ENCODE measurements around the gene ANKRD66. TPM values are rescaled to one million over a fixed set of nuclear protein-coding genes. Genes with fewer than 3 reads are reported as not detected.
A peak's percentile ranks its signal among the peaks of the same experiment; 100 is the strongest.

The ANKRD66 gene
- polyA plus RNA-seq, 1 donor = not detected

DNA sequence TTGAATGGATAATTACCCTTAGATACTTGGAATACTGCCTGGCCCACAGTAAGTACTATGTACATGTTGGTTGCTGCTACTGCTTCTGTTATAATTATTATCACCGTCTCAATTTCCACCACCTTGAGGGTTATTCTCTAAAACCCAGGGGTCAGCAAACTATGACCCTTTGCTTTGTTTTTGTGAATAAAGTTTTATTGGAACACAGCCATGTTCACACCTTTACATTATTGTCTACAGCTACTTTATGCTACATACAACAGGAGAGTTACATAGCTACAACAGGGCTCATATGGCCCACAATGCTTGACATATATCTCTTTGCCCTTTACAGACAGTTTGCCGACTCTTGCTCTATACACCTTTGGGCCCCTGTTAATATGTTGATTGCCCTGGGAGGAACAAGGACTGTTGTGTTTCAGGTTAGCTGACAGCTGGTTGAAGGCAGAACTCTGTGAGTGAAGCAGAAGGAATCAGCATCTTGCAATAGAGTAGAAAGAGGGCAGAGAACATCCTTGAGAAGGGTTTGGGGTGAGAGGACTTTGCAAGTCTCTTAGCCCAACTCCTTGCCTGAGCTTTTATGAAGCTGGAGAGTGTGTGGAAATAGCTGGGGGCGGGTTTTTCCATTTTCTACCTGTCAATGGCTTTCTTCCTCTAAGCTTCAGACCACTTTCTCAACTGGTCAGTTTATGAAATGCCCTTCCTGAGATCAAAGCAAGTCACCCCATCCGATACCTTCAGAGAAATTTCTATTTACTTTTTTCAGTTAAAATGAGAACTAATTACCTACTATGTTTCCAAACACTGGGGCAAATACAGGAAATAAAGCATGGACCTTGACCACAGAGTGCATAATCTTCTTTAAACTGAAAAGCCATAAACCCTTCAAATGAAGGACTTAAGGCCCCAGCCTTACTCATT is 43.0 kb downstream of the ANKRD66 start:
- peak; percentile 81 to 94 for DNase-seq
- no peaks in the 10 kb centered on the region for H3K36me3 ChIP-seq (ENCODE audit: control insufficient read depth, insufficient read depth, low read length)
- H3K9me3 ChIP-seq (ENCODE audit: control insufficient read depth, low read depth, low read length) = no peaks in the 10 kb centered on the region
- H3K4me3 ChIP-seq (ENCODE audit: low read length) = no peak overlapping the region
- H3K27ac ChIP-seq (ENCODE audit: low read length) = peak overlapping the region; percentile 54
- no peaks in the 10 kb centered on the region for H3K27me3 ChIP-seq (ENCODE audit: control insufficient read depth, insufficient read depth, low read length)
- peaks cover 39% of the 10 kb centered on the region for H3K4me1 ChIP-seq (ENCODE audit: control insufficient read depth, insufficient read depth, low read length)
- WGBS (ENCODE audit: insufficient coverage, low lambda C conversion rate) = no CpG with 5 or more reads among the region's 4 CpGs

DNA sequence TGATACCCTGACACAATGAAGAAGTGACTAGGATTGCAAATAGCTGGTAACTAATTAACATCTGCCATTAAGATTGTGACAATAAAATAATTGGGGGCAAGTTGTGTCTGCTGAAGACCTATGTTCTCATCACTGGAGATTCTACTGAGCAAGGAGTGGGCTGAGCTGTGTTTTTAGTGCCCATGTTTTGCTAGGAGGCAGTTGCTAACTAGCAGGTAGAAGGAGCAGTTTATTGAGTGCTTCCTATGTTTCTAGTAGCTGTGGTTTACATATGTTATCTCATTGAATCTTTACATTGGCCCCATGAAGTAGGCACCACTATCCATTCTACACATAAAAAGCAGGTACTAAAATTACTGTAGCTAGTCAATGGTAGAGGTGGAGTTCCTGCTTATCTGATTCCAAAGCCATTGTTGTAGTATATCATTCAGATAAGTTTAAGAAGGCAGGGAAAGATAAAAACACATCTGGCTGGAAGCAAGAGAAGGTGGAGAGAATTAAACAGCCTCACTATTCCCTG is 43.7 kb downstream of the ANKRD66 start:
- Histone ChIP-seq H3K9me3 (ENCODE audit: control insufficient read depth, low read depth, low read length) (no peaks in the 10 kb centered on the region), H3K4me1 (ENCODE audit: control insufficient read depth, insufficient read depth, low read length) (peaks cover 41% of the 10 kb centered on the region), H3K36me3 (ENCODE audit: control insufficient read depth, insufficient read depth, low read length) (no peaks in the 10 kb centered on the region), H3K27ac (ENCODE audit: low read length) (peak overlapping the region; percentile 54), H3K27me3 (ENCODE audit: control insufficient read depth, insufficient read depth, low read length) (no peaks in the 10 kb centered on the region), H3K4me3 (ENCODE audit: low read length) (no peak overlapping the region)
- DNase-seq = no peak

DNA sequence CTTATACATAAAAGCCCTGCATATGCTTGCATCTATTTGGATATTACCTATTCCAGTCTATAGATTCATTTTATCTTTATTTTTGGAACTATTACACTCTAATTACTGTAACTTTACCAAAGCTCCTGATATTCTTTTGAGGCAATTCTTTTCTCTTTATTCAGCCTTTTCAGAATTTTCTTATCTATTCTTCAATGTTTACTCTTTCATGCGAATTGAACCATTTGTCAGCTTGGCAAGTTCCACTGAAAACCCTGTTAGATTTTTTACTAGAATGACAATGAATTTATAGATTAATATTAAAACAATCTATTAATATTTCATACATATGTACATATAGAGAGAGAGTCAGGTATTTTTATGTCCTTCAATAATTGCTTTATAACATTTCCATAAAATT is 45.9 kb downstream of the ANKRD66 start:
- Histone ChIP-seq H3K27ac (ENCODE audit: low read length) (no peak overlapping the region), H3K4me3 (ENCODE audit: low read length) (no peak overlapping the region)
- WGBS (ENCODE audit: insufficient coverage, low lambda C conversion rate) = 0% methylated on average over 1 of the region's 1 CpG

DNA sequence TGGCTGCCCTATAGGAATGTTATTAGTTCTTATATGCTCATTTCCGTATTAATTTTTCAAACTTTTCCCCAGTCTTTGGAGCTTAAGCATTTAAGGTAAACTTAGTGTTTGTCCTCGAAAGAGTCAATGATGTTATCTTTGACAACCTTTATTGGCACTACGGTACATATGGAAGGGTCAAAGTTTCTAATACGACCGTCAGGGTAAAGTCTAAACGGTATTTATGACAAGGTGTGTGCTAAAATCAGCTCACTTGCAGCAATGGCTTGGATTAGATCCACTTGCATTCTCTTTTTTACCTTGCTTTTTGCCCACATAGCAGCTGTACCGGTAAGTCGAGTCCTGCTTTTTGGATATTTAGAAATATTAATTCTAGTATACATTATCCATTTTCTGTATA is 46.4 kb downstream of the ANKRD66 start, which contains the start of gene MEP1A:
Gene MEP1A (plus strand): TSS at position 252 of the 400 bp plus-strand sequence. CDS start 10 bp downstream, at position 262.
- peak; percentile 70 to 85 for DNase-seq
- no peaks in the 10 kb centered on the region for H3K9me3 ChIP-seq (ENCODE audit: control insufficient read depth, low read depth, low read length)
- H3K4me3 ChIP-seq (ENCODE audit: low read length) = peak within 1 kb of the TSS; percentile 70
- H3K4me1 ChIP-seq (ENCODE audit: control insufficient read depth, insufficient read depth, low read length) = peaks cover 31% of the 10 kb centered on the region
- 17% methylated on average over 7 of the region's 8 CpGs for WGBS (ENCODE audit: insufficient coverage, low lambda C conversion rate)
- peaks cover 4% of the 10 kb centered on the region for H3K36me3 ChIP-seq (ENCODE audit: control insufficient read depth, insufficient read depth, low read length)
- H3K27me3 ChIP-seq (ENCODE audit: control insufficient read depth, insufficient read depth, low read length) = no peaks in the 10 kb centered on the region
- peak within 1 kb of the TSS; percentile 76 for H3K27ac ChIP-seq (ENCODE audit: low read length)

More for the DNA sequence above, 45.9 kb downstream of the ANKRD66 start:
- DNase-seq = no peak
- Histone ChIP-seq H3K9me3 (ENCODE audit: control insufficient read depth, low read depth, low read length) (no peaks in the 10 kb centered on the region), H3K27me3 (ENCODE audit: control insufficient read depth, insufficient read depth, low read length) (no peaks in the 10 kb centered on the region), H3K36me3 (ENCODE audit: control insufficient read depth, insufficient read depth, low read length) (peaks cover 4% of the 10 kb centered on the region), H3K4me1 (ENCODE audit: control insufficient read depth, insufficient read depth, low read length) (peaks cover 35% of the 10 kb centered on the region)

GRCh38 chr6:46794068-46794467 is 47.3 kb downstream of the ANKRD66 start:
- Histone ChIP-seq H3K4me1 (ENCODE audit: control insufficient read depth, insufficient read depth, low read length) (peaks cover 22% of the 10 kb centered on the region), H3K9me3 (ENCODE audit: control insufficient read depth, low read depth, low read length) (no peaks in the 10 kb centered on the region), H3K27me3 (ENCODE audit: control insufficient read depth, insufficient read depth, low read length) (no peaks in the 10 kb centered on the region), H3K4me3 (ENCODE audit: low read length) (peak overlapping the region; percentile 70), H3K27ac (ENCODE audit: low read length) (peak overlapping the region; percentile 76), H3K36me3 (ENCODE audit: control insufficient read depth, insufficient read depth, low read length) (peaks cover 8% of the 10 kb centered on the region)
- DNase-seq = peak in 1 of 2 donors; percentile 42
- WGBS (ENCODE audit: insufficient coverage, low lambda C conversion rate) = no CpG with 5 or more reads among the region's 3 CpGs

GRCh38 chr6:46795816-46796215 is 49.1 kb downstream of the ANKRD66 start:
- Histone ChIP-seq H3K9me3 (ENCODE audit: control insufficient read depth, low read depth, low read length) (no peaks in the 10 kb centered on the region), H3K27me3 (ENCODE audit: control insufficient read depth, insufficient read depth, low read length) (no peaks in the 10 kb centered on the region), H3K4me3 (ENCODE audit: low read length) (peak overlapping the region; percentile 70), H3K4me1 (ENCODE audit: control insufficient read depth, insufficient read depth, low read length) (peaks cover 16% of the 10 kb centered on the region), H3K27ac (ENCODE audit: low read length) (no peak overlapping the region), H3K36me3 (ENCODE audit: control insufficient read depth, insufficient read depth, low read length) (peaks cover 17% of the 10 kb centered on the region)
- no peak for DNase-seq
- WGBS (ENCODE audit: insufficient coverage, low lambda C conversion rate) = no CpG with 5 or more reads among the region's 3 CpGs

DNA sequence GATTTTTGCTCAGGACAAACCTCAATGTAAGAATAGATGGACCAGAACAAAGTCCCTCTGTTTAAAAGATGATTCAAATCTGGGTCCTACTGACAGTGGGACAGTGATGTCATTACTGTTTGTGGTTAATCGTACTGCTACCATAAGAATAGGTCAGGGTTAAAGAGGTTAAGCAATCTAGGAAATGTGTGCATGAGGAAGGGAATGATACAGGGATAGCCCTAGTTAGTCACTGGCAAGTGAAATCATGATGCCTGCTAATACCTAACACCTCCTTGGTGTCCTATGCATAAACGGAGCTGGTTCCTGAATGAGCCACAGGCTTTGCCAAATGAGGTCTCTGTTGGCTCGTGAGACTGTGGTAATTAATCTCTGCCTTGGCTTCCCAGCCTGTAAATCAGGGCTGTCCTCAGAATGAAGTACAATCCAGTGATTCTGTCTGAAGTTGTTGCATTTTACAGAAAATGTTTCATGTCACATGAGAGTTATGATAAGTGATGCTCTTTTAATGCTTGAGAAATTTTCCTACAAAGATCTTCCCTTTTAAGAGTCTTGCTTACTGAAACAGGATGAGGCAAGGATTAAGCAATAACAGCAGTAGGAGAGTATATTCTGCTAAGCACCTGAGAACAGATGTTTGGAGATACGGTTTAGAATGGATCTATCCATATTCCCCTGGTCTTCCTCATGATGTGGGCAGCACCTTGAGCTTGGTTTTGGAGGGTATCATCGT is 50.3 kb downstream of the ANKRD66 start:
- Histone ChIP-seq H3K27ac (ENCODE audit: low read length) (peak overlapping the region; percentile 19), H3K4me1 (ENCODE audit: control insufficient read depth, insufficient read depth, low read length) (peaks cover 9% of the 10 kb centered on the region), H3K9me3 (ENCODE audit: control insufficient read depth, low read depth, low read length) (no peaks in the 10 kb centered on the region), H3K36me3 (ENCODE audit: control insufficient read depth, insufficient read depth, low read length) (peaks cover 19% of the 10 kb centered on the region), H3K27me3 (ENCODE audit: control insufficient read depth, insufficient read depth, low read length) (no peaks in the 10 kb centered on the region), H3K4me3 (ENCODE audit: low read length) (peak overlapping the region; percentile 70)
- DNase-seq = no peak
- no CpG with 5 or more reads among the region's 5 CpGs for WGBS (ENCODE audit: insufficient coverage, low lambda C conversion rate)

- H3K4me3 ChIP-seq (ENCODE audit: low read length) = no peak overlapping the region
- H3K4me1 ChIP-seq (ENCODE audit: control insufficient read depth, insufficient read depth, low read length) = peaks cover 5% of the 10 kb centered on the region
- WGBS (ENCODE audit: insufficient coverage, low lambda C conversion rate) = 100% methylated on average over 1 of the region's 1 CpG
- DNase-seq = no peak
- H3K36me3 ChIP-seq (ENCODE audit: control insufficient read depth, insufficient read depth, low read length) = peaks cover 22% of the 10 kb centered on the region
- H3K27ac ChIP-seq (ENCODE audit: low read length) = no peak overlapping the region
- no peaks in the 10 kb centered on the region for H3K27me3 ChIP-seq (ENCODE audit: control insufficient read depth, insufficient read depth, low read length)
- no peaks in the 10 kb centered on the region for H3K9me3 ChIP-seq (ENCODE audit: control insufficient read depth, low read depth, low read length)
These were observed 52.9 kb downstream of the ANKRD66 start for GRCh38 chr6:46799657-46800056.

DNA sequence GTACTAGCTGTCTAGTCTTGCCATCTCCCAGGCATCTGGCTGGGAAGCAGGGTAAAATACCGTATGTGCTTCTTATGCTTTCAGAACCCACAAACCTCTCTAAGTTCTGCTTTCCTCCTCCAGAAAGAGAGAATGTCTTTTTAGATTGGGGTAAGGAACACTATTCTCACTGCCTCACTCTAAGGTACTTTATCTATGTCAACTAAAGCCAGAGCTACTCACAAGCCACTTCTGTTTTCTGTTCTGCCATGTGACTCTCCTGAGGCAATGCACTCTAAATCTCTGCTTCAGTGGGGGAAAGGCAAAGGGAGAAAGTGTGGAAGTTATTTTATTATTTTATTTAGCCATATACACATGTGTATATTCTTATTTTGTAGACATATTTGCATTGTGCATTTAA is 62.1 kb downstream of the ANKRD66 start:
- Histone ChIP-seq H3K27me3 (ENCODE audit: control insufficient read depth, insufficient read depth, low read length) (no peaks in the 10 kb centered on the region), H3K4me1 (ENCODE audit: control insufficient read depth, insufficient read depth, low read length) (peaks cover 21% of the 10 kb centered on the region), H3K36me3 (ENCODE audit: control insufficient read depth, insufficient read depth, low read length) (peaks cover 20% of the 10 kb centered on the region), H3K27ac (ENCODE audit: low read length) (peak overlapping the region; percentile 84), H3K4me3 (ENCODE audit: low read length) (no peak overlapping the region), H3K9me3 (ENCODE audit: control insufficient read depth, low read depth, low read length) (no peaks in the 10 kb centered on the region)
- WGBS (ENCODE audit: insufficient coverage, low lambda C conversion rate) = no CpG with 5 or more reads among the region's 1 CpG
- DNase-seq = no peak

Measured in large intestine (tissue), 3 donors.